Fibroblast of pulmonary artery (primary cell): ENCODE data around the gene GPS2.

Source experiments
- DNase-seq: peaks from one replicate; pipeline ENCODE4 v3.0.0-alpha.2; 2010; ENCODE audit warnings: low read depth
- H3K4me3 ChIP-seq: replicated peaks from 2 replicates; pipeline ENCODE4 v1.5.1; 2011; ENCODE audit warnings: low read depth, mild to moderate bottlenecking, control low read depth, low read length, moderate library complexity
- TF ChIP-seq, protein P1 (sequence below): IDR thresholded peaks from 2 replicates; pipeline ENCODE4 v1.5.1; 2011; ENCODE audit warnings: mild to moderate bottlenecking, control low read depth, low read length, inconsistent platforms; ENCODE audit errors: missing control alignments

The GPS2 gene

DNA sequence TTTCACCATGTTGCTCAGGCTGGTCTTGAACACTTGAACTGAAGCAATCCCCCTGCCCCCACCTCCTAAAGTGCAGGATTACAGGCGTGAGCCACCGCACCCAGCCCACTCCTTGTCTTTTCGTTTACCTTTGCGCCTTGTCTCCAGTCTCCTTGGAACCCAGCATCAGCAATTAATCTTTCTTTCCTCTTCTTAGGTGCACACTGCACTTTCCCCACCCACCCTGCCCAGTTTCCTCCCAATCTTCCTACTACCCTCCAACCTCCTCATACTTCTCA lies 51.4 kb downstream of the GPS2 start:
- no peak for DNase-seq
- no peak overlapping the region for H3K4me3 ChIP-seq
- TF ChIP-seq, protein P1, sequence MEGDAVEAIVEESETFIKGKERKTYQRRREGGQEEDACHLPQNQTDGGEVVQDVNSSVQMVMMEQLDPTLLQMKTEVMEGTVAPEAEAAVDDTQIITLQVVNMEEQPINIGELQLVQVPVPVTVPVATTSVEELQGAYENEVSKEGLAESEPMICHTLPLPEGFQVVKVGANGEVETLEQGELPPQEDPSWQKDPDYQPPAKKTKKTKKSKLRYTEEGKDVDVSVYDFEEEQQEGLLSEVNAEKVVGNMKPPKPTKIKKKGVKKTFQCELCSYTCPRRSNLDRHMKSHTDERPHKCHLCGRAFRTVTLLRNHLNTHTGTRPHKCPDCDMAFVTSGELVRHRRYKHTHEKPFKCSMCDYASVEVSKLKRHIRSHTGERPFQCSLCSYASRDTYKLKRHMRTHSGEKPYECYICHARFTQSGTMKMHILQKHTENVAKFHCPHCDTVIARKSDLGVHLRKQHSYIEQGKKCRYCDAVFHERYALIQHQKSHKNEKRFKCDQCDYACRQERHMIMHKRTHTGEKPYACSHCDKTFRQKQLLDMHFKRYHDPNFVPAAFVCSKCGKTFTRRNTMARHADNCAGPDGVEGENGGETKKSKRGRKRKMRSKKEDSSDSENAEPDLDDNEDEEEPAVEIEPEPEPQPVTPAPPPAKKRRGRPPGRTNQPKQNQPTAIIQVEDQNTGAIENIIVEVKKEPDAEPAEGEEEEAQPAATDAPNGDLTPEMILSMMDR, result no peak

DNA sequence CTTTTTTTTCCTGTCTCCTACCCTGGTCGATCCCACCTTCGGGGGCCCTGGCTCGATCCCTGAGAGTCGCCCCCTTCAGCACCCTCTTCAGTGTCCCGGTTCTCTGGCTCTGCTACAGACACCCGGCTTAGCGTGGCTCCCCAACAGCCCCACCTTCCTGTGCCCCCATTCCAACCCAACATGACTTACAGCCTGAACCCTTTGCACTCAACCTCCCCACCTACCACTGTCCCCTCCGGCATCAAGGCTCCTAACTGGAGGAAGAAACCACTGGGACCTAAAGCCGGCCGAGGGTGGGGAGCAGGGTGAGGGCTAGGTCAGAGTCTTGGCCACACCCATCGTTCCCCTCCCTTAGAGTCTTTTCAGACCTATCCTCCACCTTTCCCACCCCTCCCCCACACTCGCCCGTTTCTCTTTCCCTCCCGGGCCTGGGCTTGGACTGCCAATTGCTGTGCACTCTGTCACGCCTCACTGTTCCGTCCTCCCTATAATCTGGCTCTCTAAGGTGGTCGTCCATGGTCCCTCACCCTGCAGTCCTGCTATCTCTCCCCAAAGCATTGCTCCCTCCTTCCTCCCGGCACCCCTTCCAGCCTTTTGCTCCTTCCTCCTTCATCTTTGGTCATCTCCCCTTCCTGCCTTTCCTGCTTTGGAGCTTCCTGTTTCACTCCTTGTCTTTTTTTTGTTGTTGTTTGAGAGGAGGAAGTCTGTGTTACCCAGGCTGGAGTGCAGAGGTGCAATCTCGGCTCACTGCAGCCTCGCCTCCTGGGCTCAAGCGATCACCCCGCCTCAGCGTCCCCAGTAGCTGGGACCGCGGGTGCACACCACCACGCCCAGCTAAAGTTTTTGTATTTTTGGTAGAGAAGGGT lies 52.0 kb downstream of the GPS2 start:
- DNase-seq, result no peak
- TF ChIP-seq, protein P1, result no peak
- H3K4me3 ChIP-seq, result peak overlapping the region; percentile 19
